Neural cell (in vitro differentiated cells): Measurements from ENCODE around the gene CLDN17. TPM values are rescaled to one million over a fixed set of nuclear protein-coding genes. Genes with fewer than 3 reads are reported as not detected.

Source experiments
- H2AFZ ChIP-seq: fragments of 200-600, 300-800 bp; sonication (generic), shearing (Covaris generic); 2 replicates; pipeline ENCODE4 v1.6.0; 2014; ENCODE audit warnings: low read depth, mild to moderate bottlenecking, antibody characterized with exemption, low read length, moderate library complexity
- H3F3A ChIP-seq: fragments of 200-600 bp; shearing (Covaris generic); 2 replicates; pipeline ENCODE4 v1.6.1; 2016; ENCODE audit warnings: mild to moderate bottlenecking, moderate library complexity, mixed read lengths, antibody characterized with exemption, low read length; ENCODE audit not compliant: insufficient read depth, poor library complexity, severe bottlenecking
- H3K27ac ChIP-seq: fragments of 200-600, 300-800 bp; sonication (generic), shearing (Covaris generic); 2 replicates; pipeline ENCODE4 v1.5.1; 2014; ENCODE audit warnings: mild to moderate bottlenecking, low read length, moderate library complexity
- H3K27me3 ChIP-seq: fragments of 300-800, 200-600 bp; sonication (generic), shearing (Covaris generic); 2 replicates; pipeline ENCODE4 v1.6.0; 2014; ENCODE audit warnings: mild to moderate bottlenecking, low read depth, low read length, moderate library complexity; ENCODE audit not compliant: insufficient read depth
- H3K36me3 ChIP-seq: fragments of 300-800, 200-600 bp; sonication (generic), shearing (Covaris generic); 2 replicates; pipeline ENCODE4 v1.5.1; 2014; ENCODE audit warnings: mild to moderate bottlenecking, antibody characterized with exemption, low read length, moderate library complexity; ENCODE audit not compliant: insufficient read depth
- H3K4me2 ChIP-seq: fragments of 300-800, 200-600 bp; sonication (generic), shearing (Covaris generic); 2 replicates; pipeline ENCODE4 v1.6.0; 2014; ENCODE audit warnings: mild to moderate bottlenecking, low read length
- H3K4me3 ChIP-seq: fragments of 300-800, 200-600 bp; sonication (generic), shearing (Covaris generic); 2 replicates; pipeline ENCODE4 v1.5.1; 2014; ENCODE audit warnings: mild to moderate bottlenecking, low read length, moderate library complexity
- H3K79me2 ChIP-seq: fragments of 200-600 bp; shearing (Covaris generic); replicated peaks from 2 replicates; pipeline ENCODE4 v1.6.0; 2014; ENCODE audit warnings: mild to moderate bottlenecking, low read length, moderate library complexity; ENCODE audit not compliant: insufficient read depth
- H3K9ac ChIP-seq: fragments of 300-800, 200-600 bp; sonication (generic), shearing (Covaris generic); 2 replicates; pipeline ENCODE4 v1.6.1; 2016; ENCODE audit warnings: mild to moderate bottlenecking, low read length, mixed read lengths
- H3K9me2 ChIP-seq: fragments of 200-600 bp; shearing (Covaris generic); 2 replicates; pipeline ENCODE4 v1.6.1; 2016; ENCODE audit warnings: mild to moderate bottlenecking, low read length, mixed read lengths; ENCODE audit not compliant: insufficient read depth
- H3K9me3 ChIP-seq: fragments of 200-600, 300-800 bp; sonication (generic), shearing (Covaris generic); 2 replicates; pipeline ENCODE4 v1.6.1; 2016; ENCODE audit warnings: mild to moderate bottlenecking, mixed run types, low read length, moderate library complexity, mixed read lengths
- H4K20me1 ChIP-seq: fragments of 200-600 bp; shearing (Covaris generic); 2 replicates; pipeline ENCODE4 v1.6.1; 2016; ENCODE audit warnings: mild to moderate bottlenecking, mixed run types; ENCODE audit not compliant: insufficient read depth
- EP300 ChIP-seq: fragments of 450-650 bp; conservative IDR thresholded peaks from 2 replicates; pipeline ENCODE4 v1.6.1; 2014; ENCODE audit warnings: antibody characterized with exemption, mild to moderate bottlenecking, moderate library complexity; ENCODE audit not compliant: poor library complexity, severe bottlenecking
- EZH2 ChIP-seq: fragments of 200-600, 300-800 bp; shearing (Covaris generic), sonication (generic); IDR thresholded peaks from 2 replicates; pipeline ENCODE4 v1.6.1; 2014; ENCODE audit warnings: antibody characterized with exemption, low read length, borderline replicate concordance, mild to moderate bottlenecking; ENCODE audit not compliant: insufficient read depth, poor library complexity, severe bottlenecking
- MXI1 ChIP-seq: fragments of 450-650 bp; conservative IDR thresholded peaks from 2 replicates; pipeline ENCODE4 v1.6.1; 2014; ENCODE audit warnings: antibody characterized with exemption, mild to moderate bottlenecking; ENCODE audit not compliant: poor library complexity, severe bottlenecking
- POLR2AphosphoS5 ChIP-seq: IDR thresholded peaks from 2 replicates; pipeline ENCODE4 v1.6.1; 2012
- RAD21 ChIP-seq: fragments of 450-650 bp; conservative IDR thresholded peaks from 2 replicates; pipeline ENCODE4 v1.6.1; 2014; ENCODE audit warnings: antibody characterized with exemption, mild to moderate bottlenecking, moderate library complexity
- SMC3 ChIP-seq: fragments of 450-650 bp; conservative IDR thresholded peaks from 2 replicates; pipeline ENCODE4 v1.6.1; 2014; ENCODE audit warnings: antibody characterized with exemption, mild to moderate bottlenecking, moderate library complexity; ENCODE audit not compliant: poor library complexity
- TAF1 ChIP-seq: IDR thresholded peaks from 2 replicates; pipeline ENCODE4 v1.6.1; 2012; ENCODE audit warnings: low read depth
- polyA plus RNA-seq: library from polyadenylated mRNA; depleted of rRNA; stranded (reverse); fragments of >200 nt; gene quantifications from 2 replicates; pipeline ENCODE4 v1.2.3, GENCODE V29; 2014
- TF ChIP-seq, protein P1 (sequence below): fragments of 450-650 bp; IDR thresholded peaks from 2 replicates; pipeline ENCODE4 v1.5.1; 2014; ENCODE audit warnings: antibody characterized with exemption, mild to moderate bottlenecking, moderate library complexity; ENCODE audit not compliant: poor library complexity, severe bottlenecking
- TF ChIP-seq, protein P2 (sequence below): IDR thresholded peaks from 2 replicates; pipeline ENCODE4 v1.6.1; 2012; ENCODE audit warnings: borderline replicate concordance

CLDN17 gene
- polyA plus RNA-seq, 1 donor from 2014 or later = not detected

DNA sequence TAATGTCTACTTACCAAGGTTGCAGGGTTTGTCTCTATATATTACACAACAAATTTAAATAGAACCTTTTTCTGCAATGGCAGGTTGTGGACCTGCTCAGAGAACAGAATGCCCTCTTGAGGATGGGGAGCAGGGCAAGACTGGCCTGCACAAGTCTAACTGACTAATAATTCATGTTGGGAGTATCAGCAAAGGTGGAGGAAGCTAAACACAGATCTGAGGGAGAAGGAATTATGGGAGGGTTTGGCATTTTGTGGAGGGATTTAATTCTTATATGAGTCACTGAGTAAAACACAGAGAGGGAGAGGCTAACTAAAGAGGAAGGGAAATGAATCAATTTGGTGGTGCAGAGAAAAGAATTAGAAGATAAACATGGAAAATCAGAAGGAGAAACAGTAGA is 40.0 kb downstream of the CLDN17 start:
- Histone ChIP-seq H3F3A (no peaks in the 10 kb centered on the region), H3K4me2 (no peak overlapping the region), H3K4me3 (no peak overlapping the region), H3K27ac (no peak overlapping the region), H3K79me2 (no peaks in the 10 kb centered on the region), H3K9me3 (no peaks in the 10 kb centered on the region), H3K9ac (no peak overlapping the region), H3K9me2 (no peaks in the 10 kb centered on the region), H3K36me3 (no peaks in the 10 kb centered on the region), H3K27me3 (no peaks in the 10 kb centered on the region), H4K20me1 (no peaks in the 10 kb centered on the region), H2AFZ (no peak overlapping the region)
- no peak for TF ChIP-seq POLR2AphosphoS5
- TF ChIP-seq MXI1 = no peak
- TF ChIP-seq TAF1 = no peak
- TF ChIP-seq, protein P1, sequence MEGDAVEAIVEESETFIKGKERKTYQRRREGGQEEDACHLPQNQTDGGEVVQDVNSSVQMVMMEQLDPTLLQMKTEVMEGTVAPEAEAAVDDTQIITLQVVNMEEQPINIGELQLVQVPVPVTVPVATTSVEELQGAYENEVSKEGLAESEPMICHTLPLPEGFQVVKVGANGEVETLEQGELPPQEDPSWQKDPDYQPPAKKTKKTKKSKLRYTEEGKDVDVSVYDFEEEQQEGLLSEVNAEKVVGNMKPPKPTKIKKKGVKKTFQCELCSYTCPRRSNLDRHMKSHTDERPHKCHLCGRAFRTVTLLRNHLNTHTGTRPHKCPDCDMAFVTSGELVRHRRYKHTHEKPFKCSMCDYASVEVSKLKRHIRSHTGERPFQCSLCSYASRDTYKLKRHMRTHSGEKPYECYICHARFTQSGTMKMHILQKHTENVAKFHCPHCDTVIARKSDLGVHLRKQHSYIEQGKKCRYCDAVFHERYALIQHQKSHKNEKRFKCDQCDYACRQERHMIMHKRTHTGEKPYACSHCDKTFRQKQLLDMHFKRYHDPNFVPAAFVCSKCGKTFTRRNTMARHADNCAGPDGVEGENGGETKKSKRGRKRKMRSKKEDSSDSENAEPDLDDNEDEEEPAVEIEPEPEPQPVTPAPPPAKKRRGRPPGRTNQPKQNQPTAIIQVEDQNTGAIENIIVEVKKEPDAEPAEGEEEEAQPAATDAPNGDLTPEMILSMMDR = no peak
- TF ChIP-seq, protein P2, sequence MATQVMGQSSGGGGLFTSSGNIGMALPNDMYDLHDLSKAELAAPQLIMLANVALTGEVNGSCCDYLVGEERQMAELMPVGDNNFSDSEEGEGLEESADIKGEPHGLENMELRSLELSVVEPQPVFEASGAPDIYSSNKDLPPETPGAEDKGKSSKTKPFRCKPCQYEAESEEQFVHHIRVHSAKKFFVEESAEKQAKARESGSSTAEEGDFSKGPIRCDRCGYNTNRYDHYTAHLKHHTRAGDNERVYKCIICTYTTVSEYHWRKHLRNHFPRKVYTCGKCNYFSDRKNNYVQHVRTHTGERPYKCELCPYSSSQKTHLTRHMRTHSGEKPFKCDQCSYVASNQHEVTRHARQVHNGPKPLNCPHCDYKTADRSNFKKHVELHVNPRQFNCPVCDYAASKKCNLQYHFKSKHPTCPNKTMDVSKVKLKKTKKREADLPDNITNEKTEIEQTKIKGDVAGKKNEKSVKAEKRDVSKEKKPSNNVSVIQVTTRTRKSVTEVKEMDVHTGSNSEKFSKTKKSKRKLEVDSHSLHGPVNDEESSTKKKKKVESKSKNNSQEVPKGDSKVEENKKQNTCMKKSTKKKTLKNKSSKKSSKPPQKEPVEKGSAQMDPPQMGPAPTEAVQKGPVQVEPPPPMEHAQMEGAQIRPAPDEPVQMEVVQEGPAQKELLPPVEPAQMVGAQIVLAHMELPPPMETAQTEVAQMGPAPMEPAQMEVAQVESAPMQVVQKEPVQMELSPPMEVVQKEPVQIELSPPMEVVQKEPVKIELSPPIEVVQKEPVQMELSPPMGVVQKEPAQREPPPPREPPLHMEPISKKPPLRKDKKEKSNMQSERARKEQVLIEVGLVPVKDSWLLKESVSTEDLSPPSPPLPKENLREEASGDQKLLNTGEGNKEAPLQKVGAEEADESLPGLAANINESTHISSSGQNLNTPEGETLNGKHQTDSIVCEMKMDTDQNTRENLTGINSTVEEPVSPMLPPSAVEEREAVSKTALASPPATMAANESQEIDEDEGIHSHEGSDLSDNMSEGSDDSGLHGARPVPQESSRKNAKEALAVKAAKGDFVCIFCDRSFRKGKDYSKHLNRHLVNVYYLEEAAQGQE = no peak
- no peak for TF ChIP-seq RAD21
- no peak for TF ChIP-seq EP300
- TF ChIP-seq SMC3 = no peak
- TF ChIP-seq EZH2 = no peak

DNA sequence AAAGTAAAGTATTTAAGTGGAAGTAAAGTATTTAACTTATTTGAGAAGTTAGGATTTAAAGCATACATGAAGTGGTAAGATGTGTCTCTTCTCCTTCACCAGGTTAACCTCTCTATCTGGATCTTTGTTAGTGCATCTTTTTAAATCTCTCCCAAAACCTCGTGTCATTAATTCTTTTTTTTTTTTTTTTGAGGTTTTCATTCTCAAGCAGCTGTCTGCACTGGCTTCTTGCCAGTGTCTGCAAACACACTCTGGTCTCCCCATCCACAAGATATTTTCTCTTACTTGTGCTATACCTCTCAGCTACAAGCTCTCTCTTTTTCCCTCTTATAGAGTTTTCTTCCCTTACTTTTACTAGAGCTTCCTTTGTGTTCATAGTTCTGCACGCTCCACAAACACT is 49.0 kb downstream of the CLDN17 start:
- no peaks in the 10 kb centered on the region for H3K79me2 ChIP-seq
- no peaks in the 10 kb centered on the region for H3K27me3 ChIP-seq
- no peaks in the 10 kb centered on the region for H3K9me2 ChIP-seq
- no peak overlapping the region for H3K27ac ChIP-seq
- H3K9me3 ChIP-seq = no peaks in the 10 kb centered on the region
- H3K4me2 ChIP-seq = no peak overlapping the region
- H3K36me3 ChIP-seq = no peaks in the 10 kb centered on the region
- H3K9ac ChIP-seq = no peak overlapping the region
- no peak for TF ChIP-seq POLR2AphosphoS5
- TF ChIP-seq, protein P2 = no peak
- TF ChIP-seq, protein P1 = no peak
- no peaks in the 10 kb centered on the region for H4K20me1 ChIP-seq
- no peak overlapping the region for H2AFZ ChIP-seq
- H3F3A ChIP-seq = no peaks in the 10 kb centered on the region
- H3K4me3 ChIP-seq = no peak overlapping the region
